PFSK-1 (cell line): ENCODE data around the gene TYR.

Experiments used
- FOXP2 ChIP-seq: optimal IDR thresholded peaks from 2 replicates; pipeline ENCODE3; 2011; ENCODE audit warnings: borderline replicate concordance, control low read depth, inconsistent platforms; ENCODE audit not compliant: insufficient read depth; ENCODE audit errors: extremely low read length, extremely low read depth
- POLR2AphosphoS5 ChIP-seq: IDR thresholded peaks from 2 replicates; pipeline ENCODE4 v1.6.1; 2012; ENCODE audit warnings: low read depth, mild to moderate bottlenecking, control low read depth, low read length, moderate library complexity
- REST ChIP-seq, 2 experiments: IDR thresholded peaks; 2 replicates each; pipeline versions ENCODE4 v1.6.1 to v1.8.0; 2011 to 2012; ENCODE audit warnings: low read depth in 2 of 2, low read length in 2 of 2, control low read depth in 1 of 2, inconsistent platforms in 1 of 2, mild to moderate bottlenecking in 1 of 2, moderate library complexity in 1 of 2; ENCODE audit not compliant: insufficient read depth in 1 of 2
- SIN3A ChIP-seq: IDR thresholded peaks from 2 replicates; pipeline ENCODE4 v1.6.1; 2012; ENCODE audit warnings: mild to moderate bottlenecking, low read length, moderate library complexity, borderline replicate concordance; ENCODE audit not compliant: insufficient read depth
- TAF1 ChIP-seq: IDR thresholded peaks from 2 replicates; pipeline ENCODE4 v1.6.1; 2012; ENCODE audit warnings: low read length, control low read depth, borderline replicate concordance; ENCODE audit not compliant: insufficient read depth

Gene TYR

GRCh38 chr11:89163686-89164085 is 14.0 kb upstream of the TYR start:
- TF ChIP-seq FOXP2: no peak
- no peak for TF ChIP-seq SIN3A
- no peak for TF ChIP-seq REST (IDR thresholded peaks at IDR 0.05; ENCODE audit: insufficient read depth in 1 of 2, low read depth in 2 of 2, low read length in 2 of 2)
- no peak for TF ChIP-seq POLR2AphosphoS5
- no peak for TF ChIP-seq TAF1

- TF ChIP-seq POLR2AphosphoS5: no peak
- TF ChIP-seq TAF1: no peak
- no peak for TF ChIP-seq REST (IDR thresholded peaks at IDR 0.05; ENCODE audit: insufficient read depth in 1 of 2, low read depth in 2 of 2, low read length in 2 of 2)
- TF ChIP-seq FOXP2: no peak
- TF ChIP-seq SIN3A: no peak
Observed at GRCh38 chr11:89168396-89168795, 9.3 kb upstream of the TYR start.

- TF ChIP-seq REST (IDR thresholded peaks at IDR 0.05; ENCODE audit: insufficient read depth in 1 of 2, low read depth in 2 of 2, low read length in 2 of 2) (no peak), TAF1 (no peak), POLR2AphosphoS5 (no peak), FOXP2 (no peak), SIN3A (no peak)
Observed at GRCh38 chr11:89175796-89176195, 1.9 kb upstream of the TYR start.

GRCh38 chr11:89176938-89177337 is 737 bp upstream of the TYR start:
- TF ChIP-seq POLR2AphosphoS5 (no peak), FOXP2 (no peak), REST (IDR thresholded peaks at IDR 0.05; ENCODE audit: insufficient read depth in 1 of 2, low read depth in 2 of 2, low read length in 2 of 2) (no peak)

GRCh38 chr11:89181111-89181510 is 3.4 kb downstream of the TYR start:
- TF ChIP-seq REST (IDR thresholded peaks at IDR 0.05; ENCODE audit: insufficient read depth in 1 of 2, low read depth in 2 of 2, low read length in 2 of 2) (no peak), POLR2AphosphoS5 (no peak), SIN3A (no peak), TAF1 (no peak)
